Muscle of leg (tissue), 16 donors: ENCODE data around the gene TMEM121B. TPM values are rescaled to one million over a fixed set of nuclear protein-coding genes. Genes with fewer than 3 reads are reported as not detected.

Experiments
- DNase-seq: peaks from one replicate; pipeline ENCODE4 v3.0.0; 2013
- H3K27ac ChIP-seq: one replicate; pipeline ENCODE4 v1.5.1; 2013; ENCODE audit warnings: mild to moderate bottlenecking, low read length, control low read depth
- H3K27me3 ChIP-seq: one replicate; pipeline ENCODE4 v1.6.1; 2013; ENCODE audit warnings: low read length; ENCODE audit not compliant: control insufficient read depth, insufficient read depth
- H3K36me3 ChIP-seq: one replicate; pipeline ENCODE4 v1.6.1; 2013; ENCODE audit warnings: low read length; ENCODE audit not compliant: control insufficient read depth, insufficient read depth
- H3K4me1 ChIP-seq: one replicate; pipeline ENCODE4 v1.6.1; 2013; ENCODE audit warnings: low read length; ENCODE audit not compliant: control insufficient read depth, insufficient read depth
- H3K4me3 ChIP-seq: one replicate; pipeline ENCODE4 v1.5.1; 2013; ENCODE audit warnings: low read length, control low read depth
- H3K9me3 ChIP-seq: replicated peaks from 2 replicates; pipeline ENCODE4 v1.6.1; 2013; ENCODE audit warnings: low read depth, low read length; ENCODE audit not compliant: control insufficient read depth
- WGBS: methylation state at CpG from one replicate; pipeline ENCODE4 v1.1.5; 2013; ENCODE audit warnings: missing lambda C conversion rate; ENCODE audit not compliant: insufficient coverage; 5-methylcytosine and 5-hydroxymethylcytosine counted together
- long read RNA-seq, 11 donors: transcript quantifications; one replicate each; lab custom pipeline, GENCODE V29; 2026
- polyA plus RNA-seq, 8 donors: library from polyadenylated mRNA; unstranded; fragments of 120-200 nt; gene quantifications; one replicate each; pipeline versions ENCODE4 v1.2.1 to v1.2.3, GENCODE V29; 2013; ENCODE audit warnings: inconsistent platforms in 1 of 8, low replicate concordance in 1 of 8; ENCODE audit not compliant: insufficient read length in 8 of 8, insufficient read depth in 1 of 8
- total RNA-seq: library from RNA; stranded (reverse); fragments of 120-200 nt; gene quantifications from one replicate; pipeline ENCODE4 v1.2.4, GENCODE V29; 2013

Gene TMEM121B
- 1.2 TPM for total RNA-seq
- polyA plus RNA-seq: 1 to 10 TPM; 2.4 to 5.8 (median 3.7) TPM
- long read RNA-seq, donor 1, full-length matches to known transcripts: 3 of 3 reads
- long read RNA-seq, donor 1, partial matches to known transcripts: 0 of 3 reads
- long read RNA-seq, donor 1, other reads (novel, unspliced or antisense): 0 of 3 reads
- long read RNA-seq, donor 2: 0 reads
- long read RNA-seq, donor 3, full-length matches to known transcripts: 4 of 4 reads
- long read RNA-seq, donor 3, partial matches to known transcripts: 0 of 4 reads
- long read RNA-seq, donor 3, other reads (novel, unspliced or antisense): 0 of 4 reads
- long read RNA-seq, donor 4, full-length matches to known transcripts: 7 of 7 reads
- long read RNA-seq, donor 4, partial matches to known transcripts: 0 of 7 reads
- long read RNA-seq, donor 4, other reads (novel, unspliced or antisense): 0 of 7 reads
- long read RNA-seq, donor 5, full-length matches to known transcripts: 4 of 4 reads
- long read RNA-seq, donor 5, partial matches to known transcripts: 0 of 4 reads
- long read RNA-seq, donor 5, other reads (novel, unspliced or antisense): 0 of 4 reads
- long read RNA-seq, donor 6, full-length matches to known transcripts: 8 of 8 reads
- long read RNA-seq, donor 6, partial matches to known transcripts: 0 of 8 reads
- long read RNA-seq, donor 6, other reads (novel, unspliced or antisense): 0 of 8 reads
- long read RNA-seq, donor 7, full-length matches to known transcripts: 3 of 3 reads
- long read RNA-seq, donor 7, partial matches to known transcripts: 0 of 3 reads
- long read RNA-seq, donor 7, other reads (novel, unspliced or antisense): 0 of 3 reads
- long read RNA-seq, donor 8, full-length matches to known transcripts: 2 of 2 reads
- long read RNA-seq, donor 8, partial matches to known transcripts: 0 of 2 reads
- long read RNA-seq, donor 8, other reads (novel, unspliced or antisense): 0 of 2 reads
- long read RNA-seq, donor 9: 0 reads
- long read RNA-seq, donor 10, full-length matches to known transcripts: 7 of 7 reads
- long read RNA-seq, donor 10, partial matches to known transcripts: 0 of 7 reads
- long read RNA-seq, donor 10, other reads (novel, unspliced or antisense): 0 of 7 reads
- long read RNA-seq, donor 11, full-length matches to known transcripts: 1 of 1 reads
- long read RNA-seq, donor 11, partial matches to known transcripts: 0 of 1 reads
- long read RNA-seq, donor 11, other reads (novel, unspliced or antisense): 0 of 1 reads

DNA sequence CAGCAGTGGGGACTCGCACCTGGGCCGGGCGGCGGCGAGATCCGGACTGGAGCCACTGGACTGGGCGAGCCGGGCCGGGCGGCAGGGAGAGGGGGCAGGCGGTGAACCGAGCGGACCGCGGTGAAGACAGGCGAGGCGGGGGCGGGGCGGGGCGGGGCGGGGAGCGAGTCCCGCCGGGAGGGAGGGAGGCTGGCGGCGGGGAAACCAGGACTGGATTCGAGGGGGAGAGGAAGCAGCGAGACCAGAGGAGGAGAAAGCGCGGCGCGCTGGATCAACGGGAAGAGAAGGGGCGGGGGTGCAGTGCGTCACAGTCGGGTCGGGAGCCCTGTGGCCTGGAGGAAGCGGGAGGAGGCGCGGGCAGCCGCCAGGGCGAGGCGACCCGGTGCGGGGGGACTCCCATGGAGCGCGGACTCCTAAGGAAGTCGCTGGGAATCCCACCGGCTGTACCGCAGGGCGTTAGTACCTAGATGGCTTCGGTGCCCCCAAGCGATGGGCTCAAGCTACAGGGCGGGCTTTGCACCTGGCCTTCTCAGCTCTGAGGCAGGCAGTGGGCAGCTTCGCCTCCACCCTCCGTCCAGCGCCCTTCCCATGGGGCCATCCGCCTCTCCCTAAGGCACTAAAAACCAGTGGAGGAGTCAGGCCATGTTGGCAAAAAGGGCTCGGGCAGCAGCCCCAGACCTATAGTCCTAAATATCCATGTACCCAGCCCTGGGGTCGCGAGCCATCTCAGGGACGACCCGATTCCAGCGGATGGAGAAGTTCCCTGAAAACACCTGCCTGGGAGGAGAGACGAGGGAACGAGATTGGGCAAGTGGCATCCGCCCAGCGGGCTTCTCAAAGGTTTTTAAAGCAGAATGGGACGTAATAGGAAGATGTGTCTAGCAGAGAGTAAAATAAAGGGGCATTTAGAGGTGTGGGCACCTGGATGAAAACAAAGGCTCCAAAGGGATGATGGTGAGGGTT lies at the start of gene TMEM121B:
TSS of gene TMEM121B (minus strand) at position 128 of the 963 bp plus-strand sequence. CDS start 233 bp downstream, outside the sequence.
- Histone ChIP-seq H3K4me1 (peaks cover 33% of the 10 kb centered on the region), H3K9me3 (no peaks in the 10 kb centered on the region), H3K4me3 (peak within 1 kb of the TSS; percentile 51), H3K36me3 (no peaks in the 10 kb centered on the region), H3K27me3 (peaks cover 21% of the 10 kb centered on the region), H3K27ac (peak within 1 kb of the TSS; percentile 67)
- 6% methylated on average over 55 of the region's 69 CpGs for WGBS
- DNase-seq: peak; percentile 80

DNA sequence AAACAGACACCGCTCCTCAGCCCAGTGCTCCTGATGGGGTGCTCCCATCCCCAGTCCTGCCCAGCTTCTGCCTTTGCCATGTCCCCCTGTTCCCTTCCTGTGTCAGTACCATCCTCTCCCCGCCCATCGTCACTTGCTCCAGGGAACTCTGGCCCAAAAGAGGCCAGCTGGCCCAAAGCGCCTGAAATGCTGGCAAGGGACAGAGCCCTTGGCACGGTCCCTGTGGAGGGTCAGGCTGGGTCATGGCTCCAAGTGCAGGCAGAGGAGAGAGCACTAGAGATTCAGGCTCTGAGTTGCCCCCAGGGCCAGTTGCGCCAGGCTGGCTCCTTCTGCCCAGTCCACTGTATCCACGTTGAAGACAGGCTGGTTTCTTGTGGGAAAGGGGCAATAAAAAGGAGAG lies 46.3 kb upstream of the TMEM121B start:
- no peak overlapping the region for H3K4me3 ChIP-seq
- no peaks in the 10 kb centered on the region for H3K9me3 ChIP-seq
- H3K36me3 ChIP-seq: no peaks in the 10 kb centered on the region
- no peaks in the 10 kb centered on the region for H3K27me3 ChIP-seq
- DNase-seq: peak; percentile 52
- WGBS: 73% methylated on average over 5 of the region's 7 CpGs
- no peak overlapping the region for H3K27ac ChIP-seq
- H3K4me1 ChIP-seq: peaks cover 13% of the 10 kb centered on the region

DNA sequence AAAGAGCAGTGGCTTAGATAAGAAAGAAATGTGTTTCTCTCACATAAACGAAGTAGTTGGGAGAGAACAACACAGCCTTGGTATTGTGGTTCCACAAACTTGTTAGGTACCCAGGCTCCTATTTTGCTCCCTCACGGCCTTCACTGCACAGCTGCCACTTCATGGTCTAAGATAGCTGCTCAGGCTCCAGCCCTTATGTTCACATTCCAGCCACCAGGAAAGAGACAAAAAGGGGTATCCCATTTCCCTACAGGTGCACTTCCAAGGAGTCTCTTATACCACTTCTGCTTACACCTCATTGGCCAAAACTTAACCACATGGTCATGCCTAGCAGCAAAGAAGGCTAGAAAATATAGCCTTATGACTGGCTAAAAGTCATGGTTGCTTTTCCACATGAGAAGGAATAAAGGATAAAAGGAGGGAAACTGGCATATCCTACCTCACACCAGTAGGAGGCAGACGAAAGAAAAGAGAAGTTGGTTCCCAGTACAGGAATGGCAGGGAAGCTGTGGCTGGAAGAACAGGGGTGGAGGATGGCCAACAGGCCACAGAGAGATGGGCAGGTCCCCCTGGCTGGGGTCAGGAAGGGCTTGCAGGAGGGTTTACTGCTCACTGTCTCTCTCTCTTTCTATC lies 43.3 kb upstream of the TMEM121B start:
- H3K27me3 ChIP-seq: no peaks in the 10 kb centered on the region
- no peak overlapping the region for H3K4me3 ChIP-seq
- 100% methylated on average over 1 of the region's 3 CpGs for WGBS
- peaks cover 12% of the 10 kb centered on the region for H3K4me1 ChIP-seq
- H3K36me3 ChIP-seq: no peaks in the 10 kb centered on the region
- DNase-seq: no peak
- H3K9me3 ChIP-seq: no peaks in the 10 kb centered on the region
- no peak overlapping the region for H3K27ac ChIP-seq

DNA sequence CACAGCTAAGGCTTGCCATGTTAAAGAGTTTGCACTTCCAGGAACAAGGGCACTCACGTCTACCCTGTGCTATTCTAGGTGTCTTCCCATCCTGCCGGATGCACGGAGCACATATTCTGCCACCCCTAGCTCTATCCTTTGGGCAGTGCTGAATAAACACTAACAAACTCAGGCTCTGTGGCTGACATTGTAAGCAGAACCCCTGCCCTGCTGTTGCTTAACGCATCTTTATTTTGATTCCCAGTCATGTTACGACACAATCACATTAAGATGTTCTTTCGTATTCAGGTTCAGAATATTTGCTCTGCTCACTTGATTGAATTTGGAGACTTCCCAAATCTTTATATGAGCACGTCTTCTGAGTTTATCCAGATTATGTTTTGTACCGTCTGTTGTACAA lies 41.6 kb upstream of the TMEM121B start:
- Histone ChIP-seq H3K36me3 (no peaks in the 10 kb centered on the region), H3K27me3 (no peaks in the 10 kb centered on the region), H3K9me3 (no peaks in the 10 kb centered on the region), H3K27ac (no peak overlapping the region), H3K4me1 (peaks cover 18% of the 10 kb centered on the region), H3K4me3 (no peak overlapping the region)
- DNase-seq: no peak
- WGBS: 97% methylated on average over 8 of the region's 8 CpGs

DNA sequence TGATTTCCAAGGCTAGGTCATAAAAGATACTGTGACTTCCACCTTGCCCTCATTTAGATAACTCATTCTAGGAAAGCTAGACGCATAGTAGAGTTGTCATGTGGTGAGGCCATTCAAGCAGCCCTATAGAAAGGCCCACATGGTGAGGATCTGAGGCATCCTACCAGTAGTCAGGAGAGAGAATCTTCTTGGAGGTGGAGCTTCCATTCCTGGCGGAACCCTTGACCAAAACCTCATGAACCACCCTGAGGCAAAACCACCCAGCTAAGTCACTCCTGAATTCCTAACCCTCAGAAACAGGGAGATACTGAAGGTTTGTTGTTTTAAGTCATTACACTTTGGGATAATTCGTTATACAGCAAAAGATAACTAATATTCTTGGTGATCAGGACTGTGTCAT lies 40.8 kb upstream of the TMEM121B start:
- WGBS: no CpG with 5 or more reads among the region's 3 CpGs
- Histone ChIP-seq H3K4me1 (peaks cover 19% of the 10 kb centered on the region), H3K27me3 (no peaks in the 10 kb centered on the region), H3K9me3 (no peaks in the 10 kb centered on the region), H3K4me3 (no peak overlapping the region), H3K27ac (no peak overlapping the region), H3K36me3 (no peaks in the 10 kb centered on the region)
- no peak for DNase-seq

DNA sequence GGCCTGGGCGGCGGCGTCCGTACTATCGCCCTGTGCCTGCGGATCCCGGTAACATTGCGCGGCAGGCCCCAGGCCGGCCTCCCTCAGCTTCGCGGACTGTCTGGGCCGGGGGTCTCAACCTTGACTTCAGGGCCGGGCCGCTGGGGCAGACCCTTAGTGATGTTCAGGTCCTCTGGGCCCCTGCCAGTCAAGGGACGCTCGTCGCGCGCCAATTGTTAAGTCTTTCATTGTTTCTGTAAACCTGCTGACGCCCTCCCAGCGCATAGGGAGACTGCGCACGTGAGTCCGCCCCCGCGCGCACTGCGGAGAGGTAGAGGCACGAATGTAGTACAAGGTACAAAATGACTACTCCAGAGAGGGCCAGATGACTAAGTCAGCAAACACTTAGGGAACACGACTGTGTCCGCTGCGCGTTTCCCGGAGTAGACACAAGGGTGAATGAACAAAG lies 38.4 kb upstream of the TMEM121B start:
- peak; percentile 66 for DNase-seq
- peak overlapping the region; percentile 47 for H3K27ac ChIP-seq
- peak overlapping the region; percentile 72 for H3K4me3 ChIP-seq
- no peaks in the 10 kb centered on the region for H3K27me3 ChIP-seq
- no peaks in the 10 kb centered on the region for H3K36me3 ChIP-seq
- H3K4me1 ChIP-seq: peaks cover 19% of the 10 kb centered on the region
- no peaks in the 10 kb centered on the region for H3K9me3 ChIP-seq
- WGBS: 4% methylated on average over 34 of the region's 35 CpGs

DNA sequence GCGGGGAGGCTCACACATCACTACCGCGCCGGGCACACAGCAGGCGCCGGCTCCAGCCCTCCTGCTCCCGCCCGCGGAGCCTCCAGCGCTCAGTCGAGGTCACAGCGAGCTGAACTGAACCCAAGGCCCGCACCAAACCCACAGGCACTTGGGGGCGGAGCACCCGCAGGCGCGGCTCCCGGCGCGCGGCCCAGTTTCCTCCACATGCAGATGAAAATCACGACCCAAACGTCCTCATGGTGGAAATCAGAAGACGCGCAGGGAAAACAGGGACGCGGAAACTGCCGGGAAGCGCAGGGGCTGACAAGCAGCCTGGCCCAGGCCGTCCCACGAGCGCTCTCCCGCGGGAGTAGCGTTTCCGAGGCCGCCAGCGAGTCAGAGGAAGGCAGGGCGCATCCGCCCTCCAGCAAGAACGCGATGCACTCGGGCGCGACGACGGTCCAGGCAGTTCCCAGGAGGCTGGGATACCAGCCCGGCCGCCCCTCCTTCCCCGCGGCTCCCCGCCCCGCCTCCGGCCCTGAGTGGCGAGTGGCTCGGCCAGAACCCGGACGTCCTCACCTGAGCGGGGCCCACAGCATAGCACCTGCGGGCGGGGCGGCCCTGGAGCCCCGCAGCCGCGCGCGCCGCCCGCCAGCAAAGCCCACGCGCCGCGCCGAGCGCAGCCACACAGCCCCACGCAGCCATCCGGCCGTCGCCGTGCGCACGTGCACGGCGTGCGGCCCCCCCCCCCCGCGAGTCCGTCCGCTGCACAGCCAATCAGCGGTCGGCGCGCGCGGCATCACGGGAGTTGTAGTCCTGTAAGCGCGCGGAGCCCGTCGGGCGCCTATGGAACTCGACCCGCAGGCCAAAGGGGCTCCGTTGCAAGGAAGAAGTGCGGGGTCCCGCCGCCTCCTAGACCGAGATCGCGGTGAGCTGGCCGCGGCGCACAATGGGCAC lies 37.7 kb upstream of the TMEM121B start, which contains the start of gene HDHD5:
TSS of gene HDHD5 (minus strand) at position 710 of the 936 bp plus-strand sequence. CDS start at position 684, 26 bp downstream.
- peak; percentile 96 for DNase-seq
- Histone ChIP-seq H3K36me3 (no peaks in the 10 kb centered on the region), H3K27me3 (no peaks in the 10 kb centered on the region), H3K4me1 (peaks cover 19% of the 10 kb centered on the region), H3K27ac (peak within 1 kb of the TSS; percentile 73), H3K9me3 (no peaks in the 10 kb centered on the region), H3K4me3 (peak within 1 kb of the TSS; percentile 72)
- WGBS: under 1% methylated on average over 110 of the region's 114 CpGs

DNA sequence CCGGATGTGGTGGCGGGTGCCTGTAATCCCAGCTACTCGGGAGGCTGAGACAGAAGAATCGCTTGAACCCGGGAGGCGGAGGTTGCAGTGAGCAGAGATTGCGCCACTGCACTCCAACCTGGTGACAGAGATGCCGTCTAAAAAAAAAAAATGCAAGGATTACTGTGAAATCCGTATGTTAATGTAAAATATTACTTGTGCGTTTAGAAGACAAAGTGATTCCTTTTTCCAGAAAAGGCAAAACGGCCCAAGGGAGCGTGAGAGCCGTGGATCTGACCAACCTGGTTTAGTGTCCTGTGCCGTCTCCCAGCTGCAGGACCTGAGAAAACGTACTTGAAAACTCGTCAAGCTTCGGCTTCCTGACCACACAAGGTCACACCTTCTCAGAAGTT lies 37.0 kb upstream of the TMEM121B start:
- Histone ChIP-seq H3K4me1 (peaks cover 19% of the 10 kb centered on the region), H3K36me3 (no peaks in the 10 kb centered on the region), H3K4me3 (peak overlapping the region; percentile 64), H3K9me3 (no peaks in the 10 kb centered on the region), H3K27ac (peak overlapping the region; percentile 73), H3K27me3 (no peaks in the 10 kb centered on the region)
- no peak for DNase-seq
- 33% methylated on average over 13 of the region's 17 CpGs for WGBS
